CD14-positive monocyte (primary cell): ENCODE results near the gene MGLL. TPM values are rescaled to one million over a fixed set of nuclear protein-coding genes. Genes with fewer than 3 reads are reported as not detected.

Experiments used
- DNase-seq, 3 donors: peaks; one replicate each; pipeline ENCODE4 v3.0.0-alpha.2; 2011 to 2022
- H2AFZ ChIP-seq: 2 replicates; pipeline ENCODE4 v1.6.0; 2012; ENCODE audit warnings: mild to moderate bottlenecking, low read depth, low read length, inconsistent platforms; ENCODE audit not compliant: insufficient read depth, poor library complexity, severe bottlenecking
- H3K27ac ChIP-seq, 2 donors: 1 replicate in 1 of 2; 2 replicates in 1 of 2; pipeline ENCODE4 v1.5.1; 2012 to 2013; ENCODE audit warnings: low read length in 2 of 2, control low read depth in 1 of 2, inconsistent platforms in 1 of 2, low read depth in 1 of 2, mild to moderate bottlenecking in 1 of 2
- H3K27me3 ChIP-seq, 2 donors: one replicate each; pipeline versions ENCODE4 v1.6.0 to v1.6.1; 2011 to 2013; ENCODE audit warnings: low read length in 2 of 2; ENCODE audit not compliant: control insufficient read depth in 2 of 2, insufficient read depth in 2 of 2
- H3K36me3 ChIP-seq, 2 donors: replicated peaks in 1 of 2; 1 replicate in 1 of 2; 2 replicates in 1 of 2; pipeline versions ENCODE4 v1.5.1 to v1.6.1; 2012 to 2013; ENCODE audit warnings: low read length in 2 of 2, control low read depth in 1 of 2, inconsistent platforms in 1 of 2, mild to moderate bottlenecking in 1 of 2; ENCODE audit not compliant: insufficient read depth in 2 of 2, control insufficient read depth in 1 of 2
- H3K4me1 ChIP-seq, 2 donors: 1 replicate in 1 of 2; 2 replicates in 1 of 2; pipeline versions ENCODE4 v1.5.1 to v1.6.1; 2012 to 2013; ENCODE audit warnings: low read length in 2 of 2, control low read depth in 1 of 2, inconsistent platforms in 1 of 2, mild to moderate bottlenecking in 1 of 2, moderate library complexity in 1 of 2; ENCODE audit not compliant: insufficient read depth in 2 of 2, control insufficient read depth in 1 of 2
- H3K4me2 ChIP-seq: replicated peaks from 2 replicates; pipeline ENCODE3; 2012; ENCODE audit warnings: low read length, moderate library complexity, mild to moderate bottlenecking; ENCODE audit not compliant: poor library complexity, severe bottlenecking; ENCODE audit errors: extremely low read depth
- H3K4me3 ChIP-seq, 3 experiments: fragments of 200-600 bp in 1 of 3; sonication (generic) in 1 of 3; replicated peaks in 1 of 3; 1 replicate in 2 of 3; 2 replicates in 1 of 3; pipeline ENCODE4 v1.5.1; 2011 to 2013; ENCODE audit warnings: low read length in 3 of 3, mild to moderate bottlenecking in 3 of 3, control low read depth in 2 of 3, low read depth in 2 of 3, inconsistent platforms in 1 of 3, moderate library complexity in 1 of 3
- H3K79me2 ChIP-seq: 2 replicates; pipeline ENCODE4 v1.6.0; 2012; ENCODE audit warnings: mild to moderate bottlenecking, control low read depth, inconsistent platforms, low read length, moderate library complexity; ENCODE audit not compliant: insufficient read depth
- H3K9ac ChIP-seq: 2 replicates; pipeline ENCODE4 v1.6.0; 2017; ENCODE audit warnings: low read length, mild to moderate bottlenecking; ENCODE audit not compliant: insufficient read depth, poor library complexity, severe bottlenecking
- H3K9me3 ChIP-seq, 2 donors: replicated peaks in 1 of 2; 1 replicate in 1 of 2; 2 replicates in 1 of 2; pipeline versions ENCODE4 v1.5.1 to v1.6.1; 2012 to 2013; ENCODE audit warnings: low read length in 2 of 2, control low read depth in 1 of 2; ENCODE audit not compliant: control insufficient read depth in 1 of 2, insufficient read depth in 1 of 2
- H4K20me1 ChIP-seq: 2 replicates; pipeline ENCODE4 v1.6.0; 2012; ENCODE audit warnings: mild to moderate bottlenecking, low read length, control low read depth, moderate library complexity; ENCODE audit not compliant: insufficient read depth
- H3K27ac Mint-ChIP-seq, 7 donors: one replicate each; pipeline ENCODE4 v1.8.0; 2020; ENCODE audit warnings: mild to moderate bottlenecking in 7 of 7, mixed read lengths in 7 of 7, moderate library complexity in 6 of 7, inconsistent platforms in 2 of 7
- H3K27me3 Mint-ChIP-seq, 3 donors: one replicate each; pipeline ENCODE4 v1.8.0; 2021 to 2022; ENCODE audit warnings: low read depth in 3 of 3, mild to moderate bottlenecking in 3 of 3, mixed read lengths in 3 of 3, moderate library complexity in 3 of 3, inconsistent platforms in 1 of 3
- H3K36me3 Mint-ChIP-seq, 2 donors: one replicate each; pipeline ENCODE4 v1.8.0; 2020; ENCODE audit warnings: mixed read lengths in 2 of 2, inconsistent platforms in 1 of 2, mild to moderate bottlenecking in 1 of 2
- H3K4me1 Mint-ChIP-seq: one replicate; pipeline ENCODE4 v1.8.0; 2020; ENCODE audit warnings: mild to moderate bottlenecking, mixed read lengths
- H3K4me3 Mint-ChIP-seq, 2 donors: one replicate each; pipeline ENCODE4 v1.8.0; 2020; ENCODE audit warnings: mild to moderate bottlenecking in 2 of 2, mixed read lengths in 2 of 2, moderate library complexity in 1 of 2
- H3K9me3 Mint-ChIP-seq, 7 donors: one replicate each; pipeline ENCODE4 v1.8.0; 2020 to 2022; ENCODE audit warnings: mixed read lengths in 7 of 7, mild to moderate bottlenecking in 6 of 7, moderate library complexity in 6 of 7, inconsistent platforms in 2 of 7
- WGBS: methylation state at CpG from one replicate; pipeline ENCODE4 v1.1.5; 2013; ENCODE audit warnings: missing lambda C conversion rate; ENCODE audit not compliant: insufficient coverage; 5-methylcytosine and 5-hydroxymethylcytosine counted together
- intact Hi-C, 2 donors: fragments of 100-400 bp; cut with micrococcal nuclease; formaldehyde crosslinking; loops; one replicate each; pipeline versions ENCODE4 v1.15.0 to v1.15.1; 2023
- polyA plus RNA-seq, 3 donors: library from polyadenylated mRNA; depleted of rRNA in 1 of 3; unstranded in 2 of 3; stranded (reverse) in 1 of 3; fragments of 300-500 nt in 2 of 3; fragments of >200 nt in 1 of 3; fragmentation: Illumina TruSeq in 2 of 3; gene quantifications; 1 replicate in 2 of 3; 2 replicates in 1 of 3; pipeline ENCODE4 v1.2.3, GENCODE V29; 2012 to 2021
- TF ChIP-seq, protein P1 (sequence below): fragments of 200-600 bp; IDR thresholded peaks from one replicate; pipeline ENCODE4 v1.8.0; 2022; ENCODE audit warnings: antibody characterized with exemption, mild to moderate bottlenecking

MGLL gene
- polyA plus RNA-seq, 3 donors: 4.4 to 10.0 (median 6.4) TPM

DNA sequence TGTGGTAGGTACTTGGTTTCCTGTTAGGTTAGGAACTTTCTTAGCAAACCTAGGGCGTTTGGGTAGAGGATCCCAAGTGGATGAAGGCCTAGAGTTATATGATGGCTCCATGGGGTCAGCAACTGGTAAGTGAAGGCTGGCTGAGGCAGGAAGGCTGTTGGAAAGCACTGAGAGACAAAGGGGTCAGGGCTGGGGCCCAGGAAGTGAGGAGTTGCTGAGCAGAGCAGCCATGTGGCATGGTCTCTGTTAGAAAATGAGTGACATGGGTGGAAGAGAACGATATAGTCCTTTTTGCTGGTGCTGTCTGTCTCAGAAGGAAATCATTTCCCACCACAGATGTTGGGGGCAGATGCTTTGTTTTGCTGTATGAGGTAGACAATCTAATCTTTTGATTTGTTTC lies 34.5 kb upstream of the MGLL start:
- no peak overlapping the region for H3K27ac ChIP-seq
- H3K9me3 ChIP-seq: no peaks in the 10 kb centered on the region
- H3K27ac Mint-ChIP-seq: no peak overlapping the region
- TF ChIP-seq, protein P1, sequence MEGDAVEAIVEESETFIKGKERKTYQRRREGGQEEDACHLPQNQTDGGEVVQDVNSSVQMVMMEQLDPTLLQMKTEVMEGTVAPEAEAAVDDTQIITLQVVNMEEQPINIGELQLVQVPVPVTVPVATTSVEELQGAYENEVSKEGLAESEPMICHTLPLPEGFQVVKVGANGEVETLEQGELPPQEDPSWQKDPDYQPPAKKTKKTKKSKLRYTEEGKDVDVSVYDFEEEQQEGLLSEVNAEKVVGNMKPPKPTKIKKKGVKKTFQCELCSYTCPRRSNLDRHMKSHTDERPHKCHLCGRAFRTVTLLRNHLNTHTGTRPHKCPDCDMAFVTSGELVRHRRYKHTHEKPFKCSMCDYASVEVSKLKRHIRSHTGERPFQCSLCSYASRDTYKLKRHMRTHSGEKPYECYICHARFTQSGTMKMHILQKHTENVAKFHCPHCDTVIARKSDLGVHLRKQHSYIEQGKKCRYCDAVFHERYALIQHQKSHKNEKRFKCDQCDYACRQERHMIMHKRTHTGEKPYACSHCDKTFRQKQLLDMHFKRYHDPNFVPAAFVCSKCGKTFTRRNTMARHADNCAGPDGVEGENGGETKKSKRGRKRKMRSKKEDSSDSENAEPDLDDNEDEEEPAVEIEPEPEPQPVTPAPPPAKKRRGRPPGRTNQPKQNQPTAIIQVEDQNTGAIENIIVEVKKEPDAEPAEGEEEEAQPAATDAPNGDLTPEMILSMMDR: no peak
- H3K79me2 ChIP-seq: no peaks in the 10 kb centered on the region
- H3K4me2 ChIP-seq: no peak overlapping the region
- 44% methylated on average over 1 of the region's 2 CpGs for WGBS
- no peak overlapping the region for H2AFZ ChIP-seq
- no peaks in the 10 kb centered on the region for H3K36me3 ChIP-seq
- no peaks in the 10 kb centered on the region for H3K4me1 ChIP-seq
- H3K4me1 Mint-ChIP-seq: peaks cover 6% of the 10 kb centered on the region
- H4K20me1 ChIP-seq: no peaks in the 10 kb centered on the region
- no peak overlapping the region for H3K4me3 Mint-ChIP-seq
- H3K4me3 ChIP-seq: no peak overlapping the region
- no peaks in the 10 kb centered on the region for H3K27me3 ChIP-seq
- intact Hi-C loops: no loop called here
- H3K9me3 Mint-ChIP-seq: no peaks in the 10 kb centered on the region
- H3K27me3 Mint-ChIP-seq: peaks cover 3 to 6% (median 3%) of the 10 kb centered on the region in 3 donors
- no peak for DNase-seq
- no peak overlapping the region for H3K9ac ChIP-seq
- H3K36me3 Mint-ChIP-seq: no peaks in the 10 kb centered on the region

DNA sequence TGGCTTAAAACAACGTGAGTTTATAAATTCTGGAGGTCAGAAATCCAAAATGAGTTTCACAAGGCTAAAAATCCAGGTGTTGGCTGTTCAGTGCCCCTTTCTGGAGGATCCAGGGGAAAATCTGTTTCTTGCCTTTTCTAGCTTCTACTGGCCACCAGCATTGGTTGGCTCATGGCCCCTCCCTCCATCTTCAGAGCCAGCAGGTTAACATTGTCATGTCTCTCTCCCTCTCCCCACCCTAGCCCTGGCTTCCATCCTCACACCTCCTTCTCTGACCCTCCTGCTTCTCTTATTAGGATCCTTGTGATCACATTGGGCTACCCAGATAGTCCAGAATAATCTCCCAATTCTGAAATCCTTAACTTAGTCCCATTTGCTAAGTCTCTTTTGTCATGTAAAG lies 32.9 kb upstream of the MGLL start:
- no peaks in the 10 kb centered on the region for H3K36me3 ChIP-seq
- Mint-ChIP-seq H3K27ac (no peak overlapping the region), H3K9me3 (no peaks in the 10 kb centered on the region), H3K27me3 (peaks cover 3 to 6% (median 3%) of the 10 kb centered on the region in 3 donors), H3K36me3 (no peaks in the 10 kb centered on the region), H3K4me3 (no peak overlapping the region), H3K4me1 (peaks cover 6% of the 10 kb centered on the region)
- H4K20me1 ChIP-seq: no peaks in the 10 kb centered on the region
- H3K4me2 ChIP-seq: no peak overlapping the region
- no peaks in the 10 kb centered on the region for H3K4me1 ChIP-seq
- H3K9ac ChIP-seq: no peak overlapping the region
- H3K9me3 ChIP-seq: no peaks in the 10 kb centered on the region
- H3K27ac ChIP-seq: no peak overlapping the region
- intact Hi-C loops: no loop called here
- WGBS: no CpG with 5 or more reads among the region's 1 CpG
- no peaks in the 10 kb centered on the region for H3K79me2 ChIP-seq
- no peaks in the 10 kb centered on the region for H3K27me3 ChIP-seq
- TF ChIP-seq, protein P1: no peak
- H2AFZ ChIP-seq: no peak overlapping the region
- no peak for DNase-seq
- H3K4me3 ChIP-seq: no peak overlapping the region
